IMR-90 (cell line): ENCODE data around the gene CSRNP3. TPM values are rescaled to one million over a fixed set of nuclear protein-coding genes. Genes with fewer than 3 reads are reported as not detected.

ENCODE experiments used
- ATAC-seq: fragments of 200-7000 bp; cut with Tn5 transposase; 2 replicates; pipeline ENCODE4 v1.9.1; 2020; ENCODE audit warnings: low read depth, mild to moderate bottlenecking, moderate library complexity
- BruUV-seq: library from RNA; stranded (reverse); fragments of 400-500 nt; replicated peaks from 2 replicates; lab custom pipeline; 2021; lab: Mats Ljungman, UMichigan
- CTCF ChIA-PET: fragments of 300-600 bp; formaldehyde crosslinking; extraction: SDS; loops from one replicate; lab custom pipeline; 2021; ENCODE audit warnings: antibody characterized with exemption; lab: Yijun Ruan, JAX
- POLR2A ChIA-PET: fragments of 300-600 bp; sonication (Branson Sonifier 250); formaldehyde crosslinking; loops from one replicate; lab custom pipeline; 2022; ENCODE audit warnings: antibody characterized with exemption; ENCODE audit not compliant: unreplicated experiment; lab: Charles Lee
- DNase-seq: peaks from one replicate; pipeline ENCODE4 v3.0.0; 2013
- H2AFZ ChIP-seq: replicated peaks from 2 replicates; pipeline ENCODE3; 2013; ENCODE audit warnings: low read length, mild to moderate bottlenecking; ENCODE audit not compliant: poor library complexity
- H2AK5ac ChIP-seq: 2 replicates; pipeline ENCODE4 v1.6.1; 2013; ENCODE audit warnings: low read depth, low read length, inconsistent platforms
- H2AK9ac ChIP-seq: replicated peaks from 2 replicates; pipeline ENCODE3; 2013; ENCODE audit warnings: mild to moderate bottlenecking, low read depth, low read length, moderate library complexity; ENCODE audit not compliant: poor library complexity
- H2BK120ac ChIP-seq: 2 replicates; pipeline ENCODE4 v1.6.1; 2013; ENCODE audit warnings: low read depth, low read length, inconsistent platforms
- H2BK15ac ChIP-seq: 3 replicates; pipeline ENCODE4 v1.6.1; 2013; ENCODE audit warnings: low read depth, low read length, inconsistent platforms
- H2BK20ac ChIP-seq: 2 replicates; pipeline ENCODE4 v1.6.1; 2013; ENCODE audit warnings: low read depth, mild to moderate bottlenecking, inconsistent platforms, low read length, moderate library complexity
- H2BK5ac ChIP-seq: 2 replicates; pipeline ENCODE4 v1.6.1; 2013; ENCODE audit warnings: mild to moderate bottlenecking, low read depth, low read length, inconsistent platforms; ENCODE audit not compliant: poor library complexity, severe bottlenecking
- H3K14ac ChIP-seq: replicated peaks from 2 replicates; pipeline ENCODE4 v1.6.1; 2013; ENCODE audit warnings: low read depth, low read length, inconsistent platforms
- H3K18ac ChIP-seq: 2 replicates; pipeline ENCODE4 v1.6.1; 2013; ENCODE audit warnings: low read depth, low read length, control low read depth
- H3K23ac ChIP-seq: 2 replicates; pipeline ENCODE4 v1.6.1; 2013; ENCODE audit warnings: low read depth, low read length, inconsistent platforms
- H3K27ac ChIP-seq: 2 replicates; pipeline ENCODE4 v1.5.1; 2013; ENCODE audit warnings: mild to moderate bottlenecking, control low read depth, low read length; ENCODE audit not compliant: insufficient read depth
- H3K27me3 ChIP-seq: 2 replicates; pipeline ENCODE4 v1.6.1; 2013; ENCODE audit warnings: low read length; ENCODE audit not compliant: control insufficient read depth, insufficient read depth
- H3K36me3 ChIP-seq: 2 replicates; pipeline ENCODE4 v1.6.1; 2013; ENCODE audit warnings: low read length, mixed read lengths; ENCODE audit not compliant: control insufficient read depth, insufficient read depth
- H3K4ac ChIP-seq: 2 replicates; pipeline ENCODE4 v1.6.1; 2013; ENCODE audit warnings: low read depth, low read length, inconsistent platforms
- H3K4me1 ChIP-seq: 2 replicates; pipeline ENCODE4 v1.6.1; 2013; ENCODE audit warnings: low read length, mixed read lengths; ENCODE audit not compliant: control insufficient read depth, insufficient read depth
- H3K4me2 ChIP-seq: 2 replicates; pipeline ENCODE4 v1.6.1; 2013; ENCODE audit warnings: low read depth, mild to moderate bottlenecking, control low read depth, low read length, moderate library complexity
- H3K4me3 ChIP-seq: 2 replicates; pipeline ENCODE4 v1.5.1; 2013; ENCODE audit warnings: low read depth, mild to moderate bottlenecking, control low read depth, low read length, moderate library complexity; ENCODE audit not compliant: insufficient read depth
- H3K56ac ChIP-seq: 2 replicates; pipeline ENCODE4 v1.6.1; 2013; ENCODE audit warnings: low read length, inconsistent platforms; ENCODE audit not compliant: insufficient read depth; ENCODE audit errors: extremely low read depth
- H3K79me1 ChIP-seq, 2 experiments: 2 replicates each; pipeline ENCODE4 v1.6.1; 2013; ENCODE audit warnings: low read length in 2 of 2, inconsistent platforms in 1 of 2, low read depth in 1 of 2
- H3K9ac ChIP-seq: 2 replicates; pipeline ENCODE4 v1.6.1; 2013; ENCODE audit warnings: low read depth, low read length, control low read depth
- H3K9me1 ChIP-seq: 2 replicates; pipeline ENCODE4 v1.6.1; 2013; ENCODE audit warnings: low read length, inconsistent platforms; ENCODE audit not compliant: insufficient read depth
- H3K9me3 ChIP-seq: 2 replicates; pipeline ENCODE4 v1.6.1; 2013; ENCODE audit warnings: low read length; ENCODE audit not compliant: control insufficient read depth, insufficient read depth
- H4K20me1 ChIP-seq: 2 replicates; pipeline ENCODE4 v1.6.1; 2013; ENCODE audit warnings: low read length, inconsistent platforms; ENCODE audit not compliant: insufficient read depth
- H4K5ac ChIP-seq: 2 replicates; pipeline ENCODE4 v1.6.1; 2013; ENCODE audit warnings: mild to moderate bottlenecking, low read depth, low read length, control low read depth
- H4K8ac ChIP-seq, 2 experiments: 2 replicates each; pipeline ENCODE4 v1.6.1; 2013; ENCODE audit warnings: low read depth in 2 of 2, low read length in 2 of 2, control low read depth in 1 of 2, inconsistent platforms in 1 of 2
- H4K91ac ChIP-seq: 2 replicates; pipeline ENCODE4 v1.6.1; 2013; ENCODE audit warnings: low read depth, low read length, inconsistent platforms; ENCODE audit not compliant: insufficient read depth
- BHLHE40 ChIP-seq: fragments of 150-350 bp; IDR thresholded peaks from 2 replicates; pipeline ENCODE4 v1.6.1; 2016; ENCODE audit warnings: mild to moderate bottlenecking, low read depth, low read length
- CEBPB ChIP-seq: IDR thresholded peaks from 2 replicates; pipeline ENCODE4 v1.6.1; 2012; ENCODE audit warnings: low read depth, low read length, improper control_type of control experiment
- CHD1 ChIP-seq: IDR thresholded peaks from 2 replicates; pipeline ENCODE4 v1.6.1; 2012; ENCODE audit warnings: low read depth, low read length, improper control_type of control experiment
- FOS ChIP-seq: fragments of 150-350 bp; IDR thresholded peaks from 2 replicates; pipeline ENCODE4 v1.6.1; 2016; ENCODE audit warnings: low read depth, low read length
- MAZ ChIP-seq: IDR thresholded peaks from 2 replicates; pipeline ENCODE4 v1.6.1; 2012; ENCODE audit warnings: low read depth, mild to moderate bottlenecking, low read length, improper control_type of control experiment, moderate library complexity, borderline replicate concordance
- MXI1 ChIP-seq: IDR thresholded peaks from 2 replicates; pipeline ENCODE4 v1.6.1; 2012; ENCODE audit warnings: low read depth, mild to moderate bottlenecking, low read length, moderate library complexity, borderline replicate concordance
- NFE2L2 ChIP-seq: fragments of 150-350 bp; IDR thresholded peaks from 2 replicates; pipeline ENCODE4 v1.6.1; 2016; ENCODE audit warnings: low read depth, mild to moderate bottlenecking, low read length
- POLR2A ChIP-seq: IDR thresholded peaks from 2 replicates; pipeline ENCODE4 v1.6.1; 2012; ENCODE audit warnings: mild to moderate bottlenecking, low read depth, low read length
- RAD21 ChIP-seq: IDR thresholded peaks from 2 replicates; pipeline ENCODE4 v1.6.1; 2012; ENCODE audit warnings: low read length, improper control_type of control experiment
- RCOR1 ChIP-seq: IDR thresholded peaks from 2 replicates; pipeline ENCODE4 v1.6.1; 2012; ENCODE audit warnings: mild to moderate bottlenecking, low read length, improper control_type of control experiment; ENCODE audit not compliant: insufficient replicate concordance
- RFX5 ChIP-seq: IDR thresholded peaks from 2 replicates; pipeline ENCODE4 v1.8.0; 2012; ENCODE audit warnings: low read depth, mild to moderate bottlenecking, low read length, moderate library complexity
- WGBS, 2 experiments: methylation state at CpG; one replicate each; pipeline versions ENCODE4 v1.1.5 to v1.1.7; 2013; ENCODE audit warnings: missing lambda C conversion rate in 2 of 2; ENCODE audit not compliant: insufficient read length in 1 of 2; ENCODE audit errors: extremely low coverage in 2 of 2; 5-methylcytosine and 5-hydroxymethylcytosine counted together
- dilution Hi-C: fragments of 300-500 bp; cut with HindIII; formaldehyde crosslinking; loops from one replicate; pipeline ENCODE4 v1.14.3; 2018; ENCODE audit warnings: low sequenced_read_pairs; ENCODE audit not compliant: unreplicated experiment
- in situ Hi-C: fragments of 300-500 bp; cut with MboI; formaldehyde crosslinking; loops from 3 replicates; pipeline ENCODE4 v1.14.3; 2019; ENCODE audit warnings: low sequenced_read_pairs, inconsistent platforms, mixed read lengths
- intact Hi-C: fragments of 100-400 bp; cut with micrococcal nuclease; formaldehyde crosslinking; loops from 2 replicates; pipeline ENCODE4 v1.10.0; 2022
- polyA plus RNA-seq, 3 experiments: library from polyadenylated mRNA; depleted of rRNA; stranded (reverse); fragments of >200 nt; gene quantifications; 2 replicates each; pipeline ENCODE4 v1.2.3, GENCODE V29; 2012; ENCODE audit warnings: low replicate concordance in 1 of 3
- total RNA-seq: library from RNA; depleted of rRNA; stranded (reverse); fragments of >200 nt; gene quantifications from 2 replicates; pipeline ENCODE4 v1.2.3, GENCODE V29; 2012
- TF ChIP-seq, protein P1 (sequence below): fragments of 150-350 bp; IDR thresholded peaks from 2 replicates; pipeline ENCODE4 v1.6.1; 2017; ENCODE audit warnings: mild to moderate bottlenecking, antibody characterized with exemption, low read length, low read depth

The CSRNP3 gene
- total and polyA plus RNA-seq, 2 of the 4 experiments (the other 2 are of a cell fraction): 0.21 to 0.72 TPM

DNA sequence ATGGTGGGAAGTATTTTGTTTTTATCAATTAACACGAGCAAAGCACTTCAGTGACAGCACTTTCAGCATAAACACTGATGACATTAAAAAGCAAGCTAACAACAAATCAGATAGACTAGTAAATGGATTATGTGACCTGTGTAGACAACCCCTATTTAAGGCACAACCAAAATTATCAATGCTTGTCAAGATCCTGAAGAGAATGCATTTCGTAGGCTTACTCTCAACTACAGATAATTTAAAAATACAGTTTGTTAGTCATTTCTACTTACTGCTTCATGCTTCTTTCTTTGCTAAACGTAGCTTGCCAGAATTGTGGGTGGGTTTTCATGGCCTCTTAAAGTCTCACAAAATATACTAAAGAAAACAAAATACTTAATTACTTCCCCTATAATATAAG is 3.4 kb downstream of the CSRNP3 start:
- CTCF ChIA-PET: interaction anchor here (0.6 kb wide), 1 partner anchor 86 kb away, joined by 4 read pairs; no protein-coding TSS in a partner anchor

More for the DNA sequence above, 3.4 kb downstream of the CSRNP3 start:
- Histone ChIP-seq H3K79me1 (no peaks in the 10 kb centered on the region), H3K27me3 (no peaks in the 10 kb centered on the region), H3K4ac (no peak overlapping the region), H4K8ac (no peak overlapping the region), H3K4me2 (no peak overlapping the region), H3K4me1 (no peaks in the 10 kb centered on the region), H2AK5ac (no peak overlapping the region), H4K91ac (no peak overlapping the region), H3K9ac (no peak overlapping the region), H3K9me1 (no peaks in the 10 kb centered on the region), H2BK20ac (no peak overlapping the region), H4K5ac (no peak overlapping the region), H3K23ac (no peak overlapping the region), H3K18ac (no peak overlapping the region), H3K9me3 (no peaks in the 10 kb centered on the region), H3K36me3 (no peaks in the 10 kb centered on the region), H3K27ac (no peak overlapping the region), H2AFZ (no peak overlapping the region), H2BK15ac (no peak overlapping the region), H3K56ac (no peak overlapping the region), H3K14ac (no peak overlapping the region), H4K20me1 (no peaks in the 10 kb centered on the region), H3K4me3 (no peak overlapping the region), H2BK120ac (no peak overlapping the region), H2BK5ac (no peak overlapping the region), H2AK9ac (no peak overlapping the region)
- no CpG with 5 or more reads among the region's 3 CpGs for WGBS, 2 experiments
- intact Hi-C loops (no loop called here), in situ Hi-C loops (no loop called here), dilution Hi-C loops (no loop called here)
- DNase-seq (no peak), ATAC-seq (no peak)
- TF ChIP-seq RFX5 (no peak), NFE2L2 (no peak), MAZ (no peak), MXI1 (no peak), CHD1 (no peak), RAD21 (no peak), BHLHE40 (no peak), RCOR1 (no peak), POLR2A (no peak), FOS (no peak), CEBPB (no peak)
- TF ChIP-seq, protein P1, sequence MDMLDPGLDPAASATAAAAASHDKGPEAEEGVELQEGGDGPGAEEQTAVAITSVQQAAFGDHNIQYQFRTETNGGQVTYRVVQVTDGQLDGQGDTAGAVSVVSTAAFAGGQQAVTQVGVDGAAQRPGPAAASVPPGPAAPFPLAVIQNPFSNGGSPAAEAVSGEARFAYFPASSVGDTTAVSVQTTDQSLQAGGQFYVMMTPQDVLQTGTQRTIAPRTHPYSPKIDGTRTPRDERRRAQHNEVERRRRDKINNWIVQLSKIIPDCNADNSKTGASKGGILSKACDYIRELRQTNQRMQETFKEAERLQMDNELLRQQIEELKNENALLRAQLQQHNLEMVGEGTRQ: no peak
- POLR2A ChIA-PET: no interaction called here
- BruUV-seq: no TSS peak
